Progenitor cell of endocrine pancreas (in vitro differentiated cells): ENCODE data around the gene PA2G4. TPM values are rescaled to one million over a fixed set of nuclear protein-coding genes. Genes with fewer than 3 reads are reported as not detected.
"Not testable (repeated sequence)": the region's sequence is repeated elsewhere in the genome, so short reads cannot be mapped to it uniquely, and the experiment has no call there.

Experiments
- DNase-seq: peaks from one replicate; pipeline ENCODE4 v3.0.0; 2021; ENCODE audit warnings: low spot score; ENCODE audit not compliant: unreplicated experiment
- H3K27ac Mint-ChIP-seq: 2 replicates; pipeline ENCODE4 v1.8.0; 2021; ENCODE audit warnings: mild to moderate bottlenecking, moderate library complexity, mixed read lengths
- H3K27me3 Mint-ChIP-seq: 2 replicates; pipeline ENCODE4 v1.8.0; 2021; ENCODE audit warnings: mixed read lengths
- H3K36me3 Mint-ChIP-seq: 2 replicates; pipeline ENCODE4 v1.8.0; 2022; ENCODE audit warnings: mixed read lengths; ENCODE audit not compliant: insufficient read depth
- H3K4me1 Mint-ChIP-seq: 2 replicates; pipeline ENCODE4 v1.8.0; 2021; ENCODE audit warnings: low read depth, mixed read lengths
- H3K4me3 Mint-ChIP-seq: 2 replicates; pipeline ENCODE4 v1.8.0; 2021; ENCODE audit warnings: low read depth, mild to moderate bottlenecking, moderate library complexity, mixed read lengths
- H3K9me3 Mint-ChIP-seq: 2 replicates; pipeline ENCODE4 v1.8.0; 2021; ENCODE audit warnings: low read depth, mixed read lengths
- CTCF ChIP-seq: fragments of 200-600 bp; sonication (generic); IDR thresholded peaks from one replicate; pipeline ENCODE4 v1.5.0; 2021; ENCODE audit warnings: antibody characterized with exemption, mild to moderate bottlenecking; ENCODE audit not compliant: unreplicated experiment
- total RNA-seq: library from RNA; stranded (reverse); gene quantifications from 2 replicates; pipeline ENCODE4 v1.2.1, GENCODE V29; 2021

PA2G4 gene
- total RNA-seq, 1 donor from 2014 or later: 103 TPM

- peaks cover 31% of the 10 kb centered on the region for H3K4me1 Mint-ChIP-seq
- no peak for TF ChIP-seq CTCF
- H3K27me3 Mint-ChIP-seq: no peaks in the 10 kb centered on the region
- no peak overlapping the region for H3K4me3 Mint-ChIP-seq
- H3K36me3 Mint-ChIP-seq: peaks cover 19% of the 10 kb centered on the region
- H3K27ac Mint-ChIP-seq: no peak overlapping the region
- no peak for DNase-seq
- H3K9me3 Mint-ChIP-seq: no peaks in the 10 kb centered on the region
Observed at GRCh38 chr12:56154818-56155217, 50.5 kb downstream of the PA2G4 start.

GRCh38 chr12:56155256-56155845 lies 51.0 kb downstream of the PA2G4 start:
- H3K4me3 Mint-ChIP-seq: peak overlapping the region; percentile 50
- peaks cover 24% of the 10 kb centered on the region for H3K36me3 Mint-ChIP-seq
- H3K9me3 Mint-ChIP-seq: no peaks in the 10 kb centered on the region
- H3K27ac Mint-ChIP-seq: peak overlapping the region; percentile 84
- H3K4me1 Mint-ChIP-seq: peaks cover 36% of the 10 kb centered on the region
- DNase-seq: no peak
- no peak for TF ChIP-seq CTCF
- no peaks in the 10 kb centered on the region for H3K27me3 Mint-ChIP-seq

DNA sequence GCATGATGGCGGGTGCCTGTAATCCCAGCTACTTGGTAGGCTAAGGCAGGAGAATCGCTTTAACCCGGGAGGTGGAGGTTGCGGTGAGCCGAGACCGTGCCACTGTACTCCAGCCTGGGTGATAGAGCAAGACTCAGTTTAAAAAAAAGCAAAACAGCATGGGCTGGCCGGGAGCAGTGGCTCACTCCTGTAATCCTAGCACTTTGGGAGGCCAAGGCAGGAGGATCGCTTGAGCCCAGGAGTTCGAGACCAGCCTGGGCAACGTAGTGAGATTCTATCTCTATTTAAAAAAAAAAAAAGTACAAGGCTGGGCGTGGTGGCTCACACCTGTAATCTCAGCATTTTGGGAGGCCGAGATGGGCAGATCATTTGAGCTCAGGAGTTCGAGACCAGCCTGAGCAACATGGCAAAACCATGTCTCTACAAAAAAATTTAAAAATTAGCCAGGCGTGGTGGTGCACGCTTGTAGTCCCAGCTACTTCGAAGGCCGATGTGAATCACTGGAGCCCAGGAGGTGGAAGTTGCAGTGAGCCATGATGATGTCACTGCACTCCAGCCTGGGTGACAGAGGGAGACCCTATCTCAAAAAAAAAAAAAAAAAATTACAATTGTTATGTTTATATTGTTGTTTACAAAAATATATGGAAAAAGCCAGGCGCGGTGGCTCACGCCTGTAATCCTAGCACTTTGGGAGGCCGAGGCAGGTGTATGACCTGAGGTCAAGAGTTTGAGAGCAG lies 52.3 kb downstream of the PA2G4 start:
- peak overlapping the region; percentile 94 for H3K4me3 Mint-ChIP-seq
- not testable (repeated sequence) for H3K27me3 Mint-ChIP-seq, DNase-seq, H3K9me3 Mint-ChIP-seq
- H3K27ac Mint-ChIP-seq: peak overlapping the region; percentile 99
- peaks cover 27% of the 10 kb centered on the region for H3K36me3 Mint-ChIP-seq
- H3K4me1 Mint-ChIP-seq: peaks cover 41% of the 10 kb centered on the region

- TF ChIP-seq CTCF: peak; percentile 73
- Mint-ChIP-seq H3K9me3 (no peaks in the 10 kb centered on the region), H3K4me3 (peak overlapping the region; percentile 94), H3K36me3 (peaks cover 27% of the 10 kb centered on the region), H3K27ac (peak overlapping the region; percentile 99), H3K4me1 (peaks cover 40% of the 10 kb centered on the region), H3K27me3 (no peaks in the 10 kb centered on the region)
- peak; percentile 69 for DNase-seq
Observed at GRCh38 chr12:56157201-56158028, 53.1 kb downstream of the PA2G4 start.

GRCh38 chr12:56158029-56158925 lies 53.9 kb downstream of the PA2G4 start, which contains the start of gene MYL6:
Gene MYL6, plus strand, starts transcription at chr12:56158359. Its CDS starts 43 bp downstream, at chr12:56158402.
- H3K4me1 Mint-ChIP-seq: peaks cover 36% of the 10 kb centered on the region
- H3K4me3 Mint-ChIP-seq: peak within 1 kb of the TSS; percentile 94
- H3K36me3 Mint-ChIP-seq: peaks cover 29% of the 10 kb centered on the region
- DNase-seq: peak; percentile 79
- H3K27ac Mint-ChIP-seq: peak within 1 kb of the TSS; percentile 99
- no peaks in the 10 kb centered on the region for H3K27me3 Mint-ChIP-seq
- no peak for TF ChIP-seq CTCF
- H3K9me3 Mint-ChIP-seq: no peaks in the 10 kb centered on the region
